Body of pancreas (tissue), 4 donors: ENCODE measurements around the gene FRMPD4.

Experiments used
- POLR2A ChIP-seq, 3 donors: fragments of 450-650 bp; IDR thresholded peaks; one replicate each; pipeline ENCODE4 v1.6.1; 2016; ENCODE audit warnings: antibody characterized with exemption in 3 of 3, mild to moderate bottlenecking in 2 of 3
- TF ChIP-seq, protein P1 (sequence below), 7 experiments: fragments of 450-650 bp in 4 of 7; fragments of 200-600 bp in 3 of 7; sonication (generic) in 3 of 7; IDR thresholded peaks; one replicate each; pipeline ENCODE4 v1.5.1; 2016 to 2019; ENCODE audit warnings: antibody characterized with exemption in 7 of 7

DNA sequence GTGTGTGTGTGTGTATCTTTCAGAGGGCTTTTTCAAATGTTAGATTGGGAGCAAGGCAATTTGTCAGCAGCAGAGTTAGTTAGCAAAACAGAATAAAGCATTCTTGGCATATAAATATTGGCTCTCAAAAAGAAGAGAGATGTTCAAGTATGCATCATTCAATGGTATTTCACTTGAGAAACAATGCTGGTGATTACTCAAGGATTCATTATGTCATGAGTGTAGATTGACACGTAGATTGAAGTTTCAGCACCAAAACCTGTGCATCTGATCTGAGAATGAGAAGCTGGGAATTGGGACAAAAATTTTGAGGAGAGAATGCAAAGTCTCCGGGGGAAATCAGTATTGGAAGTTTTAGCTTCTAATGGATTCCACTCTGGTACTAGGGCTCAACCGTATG is 241.4 kb downstream of the FRMPD4 start:
- no peak for TF ChIP-seq POLR2A (IDR thresholded peaks at IDR 0.05)
- TF ChIP-seq, protein P1, sequence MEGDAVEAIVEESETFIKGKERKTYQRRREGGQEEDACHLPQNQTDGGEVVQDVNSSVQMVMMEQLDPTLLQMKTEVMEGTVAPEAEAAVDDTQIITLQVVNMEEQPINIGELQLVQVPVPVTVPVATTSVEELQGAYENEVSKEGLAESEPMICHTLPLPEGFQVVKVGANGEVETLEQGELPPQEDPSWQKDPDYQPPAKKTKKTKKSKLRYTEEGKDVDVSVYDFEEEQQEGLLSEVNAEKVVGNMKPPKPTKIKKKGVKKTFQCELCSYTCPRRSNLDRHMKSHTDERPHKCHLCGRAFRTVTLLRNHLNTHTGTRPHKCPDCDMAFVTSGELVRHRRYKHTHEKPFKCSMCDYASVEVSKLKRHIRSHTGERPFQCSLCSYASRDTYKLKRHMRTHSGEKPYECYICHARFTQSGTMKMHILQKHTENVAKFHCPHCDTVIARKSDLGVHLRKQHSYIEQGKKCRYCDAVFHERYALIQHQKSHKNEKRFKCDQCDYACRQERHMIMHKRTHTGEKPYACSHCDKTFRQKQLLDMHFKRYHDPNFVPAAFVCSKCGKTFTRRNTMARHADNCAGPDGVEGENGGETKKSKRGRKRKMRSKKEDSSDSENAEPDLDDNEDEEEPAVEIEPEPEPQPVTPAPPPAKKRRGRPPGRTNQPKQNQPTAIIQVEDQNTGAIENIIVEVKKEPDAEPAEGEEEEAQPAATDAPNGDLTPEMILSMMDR (IDR thresholded peaks at IDR 0.05), result no peak
